HEK293T (cell line): Measurements from ENCODE around the gene FGF21.

Experiments used
- CTCF ChIA-PET: fragments of 350-600 bp; formaldehyde crosslinking; extraction: SDS; loops from one replicate; lab custom pipeline; 2021; ENCODE audit warnings: antibody characterized with exemption, inconsistent platforms; lab: Yijun Ruan, JAX
- POLR2A ChIA-PET: fragments of 350-600 bp; formaldehyde crosslinking; extraction: SDS; loops from one replicate; lab custom pipeline; 2020; ENCODE audit warnings: antibody characterized with exemption, inconsistent platforms; lab: Yijun Ruan, JAX
- DNase-seq: peaks from one replicate; pipeline ENCODE4 v3.0.0; 2012; ENCODE audit warnings: mixed read lengths; ENCODE audit errors: extremely low spot score
- ARNT ChIP-seq: fragments of 450-650 bp; IDR thresholded peaks from 2 replicates; pipeline ENCODE4 v1.6.1; 2017; ENCODE audit warnings: mild to moderate bottlenecking
- BHLHE40 ChIP-seq: fragments of 450-650 bp; IDR thresholded peaks from 2 replicates; pipeline ENCODE4 v1.6.1; 2016; ENCODE audit warnings: mild to moderate bottlenecking, moderate library complexity, borderline replicate concordance
- CTBP1 ChIP-seq: fragments of 450-650 bp; IDR thresholded peaks from 2 replicates; pipeline ENCODE4 v1.6.1; 2016; ENCODE audit warnings: borderline replicate concordance
- ELF4 ChIP-seq: fragments of 450-650 bp; IDR thresholded peaks from 2 replicates; pipeline ENCODE4 v1.6.1; 2017; ENCODE audit warnings: antibody characterized with exemption
- FOXA1 ChIP-seq: fragments of 450-650 bp; IDR thresholded peaks from 2 replicates; pipeline ENCODE4 v1.6.1; 2016; ENCODE audit warnings: mild to moderate bottlenecking
- FOXK2 ChIP-seq: fragments of 450-650 bp; IDR thresholded peaks from 2 replicates; pipeline ENCODE4 v1.6.1; 2016; ENCODE audit warnings: mild to moderate bottlenecking
- FOXM1 ChIP-seq: fragments of 450-650 bp; IDR thresholded peaks from 2 replicates; pipeline ENCODE4 v1.6.1; 2017; ENCODE audit warnings: mild to moderate bottlenecking, borderline replicate concordance
- HDGF ChIP-seq: fragments of 450-650 bp; IDR thresholded peaks from 2 replicates; pipeline ENCODE4 v1.6.1; 2017; ENCODE audit warnings: antibody characterized with exemption, borderline replicate concordance
- L3MBTL2 ChIP-seq: fragments of 450-650 bp; conservative IDR thresholded peaks from 2 replicates; pipeline ENCODE4 v1.6.1; 2016; ENCODE audit warnings: mild to moderate bottlenecking
- LEF1 ChIP-seq: fragments of 450-650 bp; IDR thresholded peaks from 2 replicates; pipeline ENCODE4 v1.6.1; 2017; ENCODE audit warnings: mild to moderate bottlenecking, borderline replicate concordance
- NFRKB ChIP-seq: fragments of 450-650 bp; IDR thresholded peaks from 2 replicates; pipeline ENCODE4 v1.6.1; 2016; ENCODE audit warnings: mild to moderate bottlenecking, moderate library complexity
- SP1 ChIP-seq: fragments of 450-650 bp; IDR thresholded peaks from 2 replicates; pipeline ENCODE4 v1.6.1; 2017
- SUZ12 ChIP-seq: fragments of 450-650 bp; IDR thresholded peaks from 2 replicates; pipeline ENCODE4 v1.6.1; 2016; ENCODE audit warnings: mild to moderate bottlenecking
- TARDBP ChIP-seq: fragments of 450-650 bp; IDR thresholded peaks from 2 replicates; pipeline ENCODE4 v1.6.1; 2016
- ZNF384 ChIP-seq: fragments of 450-650 bp; IDR thresholded peaks from 2 replicates; pipeline ENCODE4 v1.6.1; 2016
- TF ChIP-seq, protein P1 (sequence below): fragments of 450-650 bp; IDR thresholded peaks from 2 replicates; pipeline ENCODE4 v1.6.1; 2016

The FGF21 gene

DNA sequence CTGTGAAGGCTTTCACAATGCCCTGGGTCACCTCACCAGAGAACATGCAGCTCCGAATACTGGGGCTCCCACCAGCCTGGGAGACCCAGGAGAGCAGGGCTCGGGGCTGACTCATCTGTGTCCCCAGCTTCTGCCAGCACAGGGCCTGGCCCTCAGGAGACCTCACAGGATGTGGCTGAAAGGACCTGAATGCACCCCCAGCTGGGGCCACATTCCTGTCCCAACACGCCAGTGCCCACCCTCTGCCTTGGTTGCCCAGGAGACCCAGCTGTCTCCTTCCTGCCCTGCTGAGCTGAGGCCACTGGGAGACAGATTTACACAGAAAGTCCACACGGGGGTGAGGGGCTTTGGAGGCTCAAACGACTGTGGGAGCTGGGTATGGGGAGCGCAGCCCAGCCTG, 43.6 kb downstream of the FGF21 start:
- ChIA-PET POLR2A (interaction anchor here (1.2 to 2.3 kb wide), 2 partner anchors 11 to 14 kb away, joined by 3 to 9 read pairs; partner anchors contain the start of gene BCAT2), CTCF (no interaction called here)
- DNase-seq, result no peak
- TF ChIP-seq L3MBTL2, result no peak
- no peak for TF ChIP-seq NFRKB
- no peak for TF ChIP-seq CTBP1
- TF ChIP-seq, protein P1, sequence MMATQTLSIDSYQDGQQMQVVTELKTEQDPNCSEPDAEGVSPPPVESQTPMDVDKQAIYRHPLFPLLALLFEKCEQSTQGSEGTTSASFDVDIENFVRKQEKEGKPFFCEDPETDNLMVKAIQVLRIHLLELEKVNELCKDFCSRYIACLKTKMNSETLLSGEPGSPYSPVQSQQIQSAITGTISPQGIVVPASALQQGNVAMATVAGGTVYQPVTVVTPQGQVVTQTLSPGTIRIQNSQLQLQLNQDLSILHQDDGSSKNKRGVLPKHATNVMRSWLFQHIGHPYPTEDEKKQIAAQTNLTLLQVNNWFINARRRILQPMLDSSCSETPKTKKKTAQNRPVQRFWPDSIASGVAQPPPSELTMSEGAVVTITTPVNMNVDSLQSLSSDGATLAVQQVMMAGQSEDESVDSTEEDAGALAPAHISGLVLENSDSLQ, result no peak
- TF ChIP-seq SUZ12, result no peak
- TF ChIP-seq SP1, result no peak
- no peak for TF ChIP-seq FOXA1
- TF ChIP-seq FOXM1, result no peak
- TF ChIP-seq ARNT, result no peak
- no peak for TF ChIP-seq ELF4
- no peak for TF ChIP-seq HDGF
- no peak for TF ChIP-seq TARDBP
- TF ChIP-seq LEF1, result no peak
- TF ChIP-seq ZNF384, result no peak
- no peak for TF ChIP-seq BHLHE40
- TF ChIP-seq FOXK2, result no peak

DNA sequence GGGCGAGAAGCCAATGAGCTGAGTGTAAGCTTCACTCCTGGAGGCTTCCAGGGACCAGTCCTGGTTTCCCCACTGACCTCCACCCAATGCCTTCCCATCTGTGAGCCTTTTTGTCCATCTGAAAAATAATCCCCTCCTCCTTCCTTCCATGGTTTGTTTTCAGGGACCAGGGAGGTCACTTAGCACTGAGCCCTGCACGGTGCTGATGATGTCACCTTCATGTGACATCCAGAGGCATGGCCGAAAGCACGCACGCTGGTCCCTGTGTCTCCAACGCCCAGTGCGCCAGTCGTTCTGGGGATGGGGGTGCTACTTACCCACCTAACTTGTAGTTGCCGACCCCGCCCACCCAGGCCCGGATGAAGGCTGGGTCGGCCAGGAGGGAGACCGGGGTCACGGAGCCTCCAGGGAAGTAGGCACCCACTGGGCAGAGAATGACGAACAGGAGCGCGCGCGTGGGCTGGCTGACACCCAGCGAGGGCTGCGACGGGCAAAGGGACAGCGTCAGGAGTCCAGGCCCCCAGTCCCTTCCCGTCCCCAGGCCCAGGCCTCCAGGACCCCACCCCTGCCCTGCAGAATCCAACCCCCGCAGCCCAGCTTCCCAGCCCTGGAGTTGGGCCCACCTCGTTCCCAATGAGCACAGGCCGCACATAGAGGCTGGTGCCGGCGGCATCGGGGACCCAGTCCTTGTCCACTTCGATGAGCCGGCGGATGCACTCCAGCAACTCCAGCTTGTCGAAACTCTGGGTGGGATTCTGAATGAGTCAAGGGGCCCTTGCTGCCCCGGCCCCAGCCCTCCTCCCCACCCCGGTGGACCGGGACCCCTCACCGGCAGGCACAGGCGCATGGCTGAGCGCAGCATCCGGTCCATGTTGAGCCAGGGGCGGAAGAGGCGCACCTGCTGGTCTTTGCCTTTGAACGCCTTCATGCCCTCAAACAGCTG, 44.3 kb downstream of the FGF21 start:
- TF ChIP-seq ZNF384 (no peak), ARNT (no peak), LEF1 (no peak), L3MBTL2 (no peak), SUZ12 (no peak), CTBP1 (no peak), NFRKB (no peak), TARDBP (no peak), FOXA1 (no peak), ELF4 (no peak), HDGF (no peak), FOXK2 (no peak), BHLHE40 (no peak), FOXM1 (no peak), SP1 (no peak)
- TF ChIP-seq, protein P1, result no peak
- ChIA-PET POLR2A (interaction anchor here (1.2 to 2.3 kb wide), 2 partner anchors 10 to 14 kb away, joined by 3 to 9 read pairs; partner anchors contain the start of gene BCAT2), CTCF (no interaction called here)
- DNase-seq, result no peak

DNA sequence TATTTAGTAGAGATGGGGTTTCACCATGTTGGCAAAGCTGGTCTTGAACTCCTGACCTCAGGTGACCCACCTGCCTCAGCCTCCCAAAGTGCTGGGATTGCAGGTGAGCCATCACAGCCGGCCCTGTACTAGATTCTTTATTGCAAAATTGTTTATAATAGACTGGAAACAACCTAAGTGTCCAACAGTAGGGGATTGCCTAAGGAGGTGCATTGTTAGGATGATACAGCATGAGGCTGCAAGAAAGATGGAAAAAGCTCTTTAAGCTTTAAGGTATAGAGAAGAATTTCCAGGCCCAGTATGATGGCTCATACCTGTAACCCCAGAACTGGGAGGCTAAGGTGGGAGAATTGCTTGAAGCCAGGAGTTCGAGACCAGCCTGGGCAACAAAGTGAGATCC, 47.3 kb downstream of the FGF21 start:
- POLR2A ChIA-PET, result no interaction called here
- CTCF ChIA-PET, result interaction anchor here (0.6 kb wide), 1 partner anchor 15 kb away, joined by 3 read pairs; no protein-coding TSS in a partner anchor

DNA sequence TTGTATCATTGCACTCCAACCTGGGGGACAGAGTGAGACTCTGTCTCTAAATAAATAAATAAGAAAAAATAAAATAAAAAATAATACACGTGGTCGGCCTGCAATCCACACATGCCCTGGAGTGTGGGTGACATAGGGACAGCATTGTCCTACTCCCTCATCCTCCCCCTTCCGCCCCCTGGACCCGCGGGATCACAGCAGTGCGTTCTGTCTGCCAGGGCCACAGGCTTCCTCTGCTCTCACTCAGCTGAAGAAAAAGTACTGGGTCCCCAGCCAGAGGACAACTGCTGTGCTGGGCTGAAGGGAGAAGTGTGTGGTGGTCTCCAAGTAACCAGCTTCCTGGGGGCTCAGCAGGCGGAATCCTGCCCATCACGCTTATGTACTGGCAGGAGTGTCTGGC, 49.2 kb downstream of the FGF21 start:
- TF ChIP-seq ARNT, result no peak
- ChIA-PET POLR2A (interaction anchor here (1.0 kb wide), 1 partner anchor 9 kb away, joined by 3 read pairs; no protein-coding TSS in a partner anchor), CTCF (no interaction called here)
- no peak for DNase-seq

More for the DNA sequence above, 47.3 kb downstream of the FGF21 start:
- TF ChIP-seq LEF1 (no peak), HDGF (no peak), BHLHE40 (no peak), FOXM1 (no peak), L3MBTL2 (no peak), TARDBP (no peak), FOXA1 (no peak), ARNT (no peak)
- TF ChIP-seq, protein P1, result no peak
- no peak for DNase-seq

DNA sequence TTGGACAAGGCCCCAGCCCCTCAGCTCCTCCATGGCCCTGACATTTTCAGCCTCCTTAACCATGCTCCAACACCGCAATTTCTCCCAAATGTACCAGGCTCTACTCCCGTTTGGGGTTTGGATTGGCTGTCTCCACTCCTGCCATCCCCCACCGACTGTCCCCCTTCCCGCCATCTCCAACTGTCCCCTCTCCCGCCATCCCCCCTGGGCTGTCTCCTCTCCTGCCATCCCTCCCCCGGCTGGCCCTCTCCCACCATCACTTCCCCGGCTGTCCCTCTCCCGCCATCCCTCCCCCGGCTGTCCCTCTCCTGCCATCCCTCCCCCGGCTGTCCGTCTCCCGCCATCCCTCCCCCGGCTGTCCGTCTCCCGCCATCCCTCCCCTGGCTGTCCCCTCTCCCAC, 50.1 kb downstream of the FGF21 start:
- ChIA-PET POLR2A (interaction anchor here (2.2 kb wide), 1 partner anchor 10 kb away, joined by 13 read pairs; no protein-coding TSS in a partner anchor), CTCF (no interaction called here)
- TF ChIP-seq SUZ12, result no peak
- TF ChIP-seq SP1, result no peak
- TF ChIP-seq ZNF384, result no peak
- no peak for TF ChIP-seq FOXA1
- TF ChIP-seq ELF4, result no peak
- TF ChIP-seq FOXK2, result no peak
- TF ChIP-seq, protein P1, result no peak
- no peak for TF ChIP-seq TARDBP
- TF ChIP-seq ARNT, result no peak
- TF ChIP-seq FOXM1, result no peak
- no peak for TF ChIP-seq BHLHE40
- DNase-seq, result no peak
